Progenitor cell of endocrine pancreas (in vitro differentiated cells): ENCODE data around the gene DHRS11. TPM values are rescaled to one million over a fixed set of nuclear protein-coding genes. Genes with fewer than 3 reads are reported as not detected.

Experiments
- DNase-seq: peaks from one replicate; pipeline ENCODE4 v3.0.0; 2021; ENCODE audit warnings: low spot score; ENCODE audit not compliant: unreplicated experiment
- H3K27ac Mint-ChIP-seq: 2 replicates; pipeline ENCODE4 v1.8.0; 2021; ENCODE audit warnings: mild to moderate bottlenecking, moderate library complexity, mixed read lengths
- H3K27me3 Mint-ChIP-seq: 2 replicates; pipeline ENCODE4 v1.8.0; 2021; ENCODE audit warnings: mixed read lengths
- H3K36me3 Mint-ChIP-seq: 2 replicates; pipeline ENCODE4 v1.8.0; 2022; ENCODE audit warnings: mixed read lengths; ENCODE audit not compliant: insufficient read depth
- H3K4me1 Mint-ChIP-seq: 2 replicates; pipeline ENCODE4 v1.8.0; 2021; ENCODE audit warnings: low read depth, mixed read lengths
- H3K4me3 Mint-ChIP-seq: 2 replicates; pipeline ENCODE4 v1.8.0; 2021; ENCODE audit warnings: low read depth, mild to moderate bottlenecking, moderate library complexity, mixed read lengths
- H3K9me3 Mint-ChIP-seq: 2 replicates; pipeline ENCODE4 v1.8.0; 2021; ENCODE audit warnings: low read depth, mixed read lengths
- CTCF ChIP-seq: fragments of 200-600 bp; sonication (generic); IDR thresholded peaks from one replicate; pipeline ENCODE4 v1.5.0; 2021; ENCODE audit warnings: antibody characterized with exemption, mild to moderate bottlenecking; ENCODE audit not compliant: unreplicated experiment
- total RNA-seq: library from RNA; stranded (reverse); gene quantifications from 2 replicates; pipeline ENCODE4 v1.2.1, GENCODE V29; 2021

The DHRS11 gene
- total RNA-seq, 1 donor from 2014 or later: 12.0 TPM

GRCh38 chr17:36545465-36546417 is 45.9 kb upstream of the DHRS11 start:
- no peak for TF ChIP-seq CTCF
- no peaks in the 10 kb centered on the region for H3K9me3 Mint-ChIP-seq
- H3K4me3 Mint-ChIP-seq: peak overlapping the region; percentile 91
- DNase-seq: peak; percentile 98
- H3K27me3 Mint-ChIP-seq: no peaks in the 10 kb centered on the region
- peaks cover 20% of the 10 kb centered on the region for H3K4me1 Mint-ChIP-seq
- peaks cover 2% of the 10 kb centered on the region for H3K36me3 Mint-ChIP-seq
- H3K27ac Mint-ChIP-seq: peak overlapping the region; percentile 98

- H3K4me1 Mint-ChIP-seq: peaks cover 21% of the 10 kb centered on the region
- H3K9me3 Mint-ChIP-seq: no peaks in the 10 kb centered on the region
- H3K27me3 Mint-ChIP-seq: no peaks in the 10 kb centered on the region
- H3K36me3 Mint-ChIP-seq: peaks cover 2% of the 10 kb centered on the region
- peak overlapping the region; percentile 91 for H3K4me3 Mint-ChIP-seq
- peak overlapping the region; percentile 98 for H3K27ac Mint-ChIP-seq
- TF ChIP-seq CTCF: no peak
- DNase-seq: no peak
Measured at GRCh38 chr17:36546418-36547093, 45.1 kb upstream of the DHRS11 start.

- H3K4me3 Mint-ChIP-seq: peak overlapping the region; percentile 41
- peak overlapping the region; percentile 87 for H3K27ac Mint-ChIP-seq
- peaks cover 21% of the 10 kb centered on the region for H3K4me1 Mint-ChIP-seq
- peaks cover 2% of the 10 kb centered on the region for H3K36me3 Mint-ChIP-seq
- no peaks in the 10 kb centered on the region for H3K9me3 Mint-ChIP-seq
- TF ChIP-seq CTCF: no peak
- no peak for DNase-seq
- H3K27me3 Mint-ChIP-seq: no peaks in the 10 kb centered on the region
Measured at GRCh38 chr17:36547776-36548175, 43.9 kb upstream of the DHRS11 start.

- Mint-ChIP-seq H3K27ac (no peak overlapping the region), H3K27me3 (no peaks in the 10 kb centered on the region), H3K4me3 (no peak overlapping the region), H3K9me3 (no peaks in the 10 kb centered on the region), H3K36me3 (peaks cover 3% of the 10 kb centered on the region), H3K4me1 (peaks cover 19% of the 10 kb centered on the region)
- TF ChIP-seq CTCF: no peak
- DNase-seq: no peak
Measured at GRCh38 chr17:36550491-36551417, 40.9 kb upstream of the DHRS11 start.
